MCF 10A (cell line): ENCODE data around the gene MANSC1. TPM values are rescaled to one million over a fixed set of nuclear protein-coding genes. Genes with fewer than 3 reads are reported as not detected.

Experiments
- BruUV-seq: library from RNA; stranded (reverse); fragments of 400-500 nt; replicated peaks from 2 replicates; lab custom pipeline; 2021; lab: Mats Ljungman, UMichigan
- CTCF ChIA-PET: fragments of 300-600 bp; sonication (Branson Sonifier 250); formaldehyde crosslinking; extraction: SDS; loops from one replicate; lab custom pipeline; 2021; ENCODE audit warnings: antibody characterized with exemption, inconsistent platforms; lab: Yijun Ruan, JAX
- POLR2A ChIA-PET: fragments of 300-600, 350-650 bp; sonication (Branson Sonifier 250); formaldehyde crosslinking; extraction: SDS; loops from one replicate; lab custom pipeline; 2020; ENCODE audit warnings: antibody characterized with exemption, inconsistent platforms; lab: Yijun Ruan, JAX
- DNase-seq: peaks from one replicate; pipeline ENCODE4 v3.0.0-alpha.2; 2018; ENCODE audit not compliant: unreplicated experiment
- H3K27ac Mint-ChIP-seq: one replicate; pipeline ENCODE4 v1.8.0; 2022; ENCODE audit warnings: mild to moderate bottlenecking, low read depth, mixed read lengths; ENCODE audit not compliant: unreplicated experiment
- H3K27me3 Mint-ChIP-seq: one replicate; pipeline ENCODE4 v1.8.0; 2022; ENCODE audit warnings: mixed read lengths; ENCODE audit not compliant: insufficient read depth, unreplicated experiment
- H3K36me3 Mint-ChIP-seq: one replicate; pipeline ENCODE4 v1.8.0; 2022; ENCODE audit warnings: mild to moderate bottlenecking, moderate library complexity, mixed read lengths; ENCODE audit not compliant: insufficient read depth, unreplicated experiment
- H3K4me1 Mint-ChIP-seq: one replicate; pipeline ENCODE4 v1.8.0; 2022; ENCODE audit warnings: mixed read lengths; ENCODE audit not compliant: insufficient read depth, unreplicated experiment
- H3K4me3 Mint-ChIP-seq: one replicate; pipeline ENCODE4 v1.8.0; 2022; ENCODE audit warnings: mild to moderate bottlenecking, moderate library complexity, mixed read lengths; ENCODE audit not compliant: unreplicated experiment
- H3K9me3 Mint-ChIP-seq: one replicate; pipeline ENCODE4 v1.8.0; 2022; ENCODE audit warnings: mixed read lengths; ENCODE audit not compliant: unreplicated experiment
- CTCF ChIP-seq: fragments of 200-600 bp; IDR thresholded peaks from one replicate; pipeline ENCODE4 v1.8.0; 2022; ENCODE audit warnings: antibody characterized with exemption, mild to moderate bottlenecking; ENCODE audit not compliant: unreplicated experiment
- intact Hi-C: fragments of 100-400 bp; cut with micrococcal nuclease; formaldehyde crosslinking; loops from 2 replicates; pipeline ENCODE4 v1.14.1; 2022
- total RNA-seq: library from RNA; stranded (reverse); gene quantifications from 2 replicates; pipeline ENCODE4 v1.2.3, GENCODE V29; 2022

Gene MANSC1
- total RNA-seq, 1 experiment from 2014 or later, result 10.1 TPM

DNA sequence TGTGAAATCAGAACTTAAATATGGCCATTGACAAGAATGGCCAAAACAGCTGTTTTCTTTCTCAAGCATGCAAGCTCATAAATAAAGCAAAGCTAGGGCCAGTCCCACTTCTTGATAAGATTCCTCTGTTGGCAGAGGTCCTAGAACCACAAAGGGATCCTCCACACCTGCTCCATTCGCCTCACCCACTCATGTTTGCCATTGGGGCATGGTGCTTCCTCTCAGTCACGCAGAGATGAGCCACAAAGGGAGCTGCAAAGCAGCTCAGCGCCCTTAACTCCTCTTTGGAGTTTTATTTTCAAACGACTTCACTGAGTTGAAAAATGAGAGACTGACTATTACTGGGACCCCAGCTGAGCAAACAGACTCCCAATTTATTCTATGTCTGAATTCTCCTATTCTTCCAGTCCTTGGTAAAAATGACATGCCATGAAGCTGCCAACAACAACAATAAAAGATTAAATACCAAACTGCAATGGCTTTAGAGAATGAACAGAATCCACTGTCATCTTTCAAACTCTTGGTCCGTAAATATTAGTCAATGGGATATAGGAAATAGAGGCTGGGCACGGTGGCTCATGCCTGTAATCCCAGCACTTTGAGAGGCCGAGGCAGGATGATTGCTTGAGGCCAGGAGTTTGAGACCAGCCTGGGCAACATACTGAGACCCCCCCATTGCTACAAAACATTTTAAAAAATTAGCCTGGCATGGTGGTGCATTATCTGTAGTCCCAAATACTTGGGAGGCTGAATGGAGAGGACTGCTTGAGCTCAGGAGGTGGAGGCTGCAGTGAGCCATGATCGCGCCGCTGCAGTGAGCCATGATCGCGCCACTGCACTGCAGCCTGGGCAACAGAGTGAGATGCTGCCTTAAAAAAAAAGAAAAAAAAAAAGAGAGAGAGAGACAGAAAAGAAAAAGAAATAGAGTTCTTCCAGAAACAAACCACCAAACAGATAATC lies 16.4 kb downstream of the MANSC1 start:
- no TSS peak for BruUV-seq
- intact Hi-C loops, result loop anchor here (1.0 kb wide), 1 partner anchor 252 kb away; no protein-coding TSS in a partner anchor
- Mint-ChIP-seq H3K27ac (peak overlapping the region; percentile 84), H3K36me3 (peaks cover 19% of the 10 kb centered on the region), H3K27me3 (no peaks in the 10 kb centered on the region), H3K4me1 (peaks cover 31% of the 10 kb centered on the region), H3K9me3 (no peaks in the 10 kb centered on the region), H3K4me3 (no peak overlapping the region)
- no peak for TF ChIP-seq CTCF
- CTCF ChIA-PET, result interaction anchor here (0.6 to 3.3 kb wide), 18 partner anchors 9 to 753 kb away, joined by 3 to 12 read pairs (median 3); partner anchors contain the start of gene MANSC1
- POLR2A ChIA-PET, result interaction anchor here (1.2 kb wide), 1 partner anchor 24 kb away, joined by 7 read pairs; no protein-coding TSS in a partner anchor
- DNase-seq, result no peak

DNA sequence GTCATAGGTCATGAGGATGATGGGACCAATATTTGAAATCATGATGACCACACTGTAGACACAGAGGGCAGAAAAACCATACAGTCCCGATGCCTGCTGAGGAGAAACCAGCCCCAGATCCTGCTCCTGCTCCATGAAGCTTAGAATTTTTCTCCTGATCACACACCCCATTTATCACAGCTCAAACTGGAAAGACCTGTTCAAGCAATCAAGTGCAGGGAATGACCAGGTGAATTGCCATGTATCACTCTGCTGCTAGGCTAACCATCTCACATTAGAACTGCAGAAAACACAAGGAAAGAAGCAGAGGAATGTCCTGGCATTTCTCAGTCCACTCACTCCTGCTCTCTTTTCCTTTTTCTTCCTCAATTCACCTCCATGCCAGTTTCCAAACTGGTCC lies 18.1 kb downstream of the MANSC1 start:
- peaks cover 34% of the 10 kb centered on the region for H3K4me1 Mint-ChIP-seq
- BruUV-seq, result no TSS peak
- POLR2A ChIA-PET, result no interaction called here
- no peak overlapping the region for H3K4me3 Mint-ChIP-seq
- CTCF ChIA-PET, result interaction anchor here (0.5 to 1.4 kb wide), 4 partner anchors 46 to 293 kb away, joined by 3 to 6 read pairs (median 4); no protein-coding TSS in a partner anchor
- no peaks in the 10 kb centered on the region for H3K9me3 Mint-ChIP-seq
- intact Hi-C loops, result no loop called here
- H3K27ac Mint-ChIP-seq, result no peak overlapping the region
- H3K27me3 Mint-ChIP-seq, result no peaks in the 10 kb centered on the region
- TF ChIP-seq CTCF, result no peak
- peaks cover 19% of the 10 kb centered on the region for H3K36me3 Mint-ChIP-seq
- DNase-seq, result no peak

DNA sequence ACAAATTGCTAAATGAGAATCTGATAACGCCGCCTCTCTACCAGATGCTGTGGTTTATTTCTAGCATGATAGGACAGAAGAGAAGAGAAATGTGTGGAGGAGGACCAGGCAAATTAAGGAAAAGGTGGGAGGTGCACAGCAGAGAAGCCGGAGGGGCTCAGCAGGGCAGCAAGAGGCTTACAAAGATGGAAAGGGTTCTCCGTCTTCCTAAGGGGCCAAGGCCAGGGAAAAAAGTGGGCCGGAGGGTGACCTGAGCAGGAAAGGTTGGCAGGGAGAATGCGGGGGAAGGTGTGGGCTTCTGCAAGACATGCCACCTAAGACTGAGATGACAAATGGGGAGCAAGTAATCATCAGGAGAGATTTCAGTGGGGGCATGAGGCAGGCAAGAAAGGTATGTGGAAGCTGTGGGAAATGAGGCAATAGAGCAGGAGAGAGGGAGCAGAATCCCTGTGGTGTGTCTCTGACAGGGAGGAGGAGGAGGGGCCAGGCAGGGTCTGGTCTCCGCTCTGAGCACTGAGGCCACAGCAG lies 18.7 kb downstream of the MANSC1 start:
- H3K4me1 Mint-ChIP-seq, result peaks cover 34% of the 10 kb centered on the region
- no peaks in the 10 kb centered on the region for H3K27me3 Mint-ChIP-seq
- TF ChIP-seq CTCF, result no peak
- H3K27ac Mint-ChIP-seq, result no peak overlapping the region
- no peaks in the 10 kb centered on the region for H3K9me3 Mint-ChIP-seq
- intact Hi-C loops, result no loop called here
- POLR2A ChIA-PET, result no interaction called here
- DNase-seq, result no peak
- CTCF ChIA-PET, result interaction anchor here (0.5 to 1.6 kb wide), 5 partner anchors 21 to 295 kb away, joined by 3 to 6 read pairs (median 5); no protein-coding TSS in a partner anchor
- no TSS peak for BruUV-seq
- H3K36me3 Mint-ChIP-seq, result peaks cover 19% of the 10 kb centered on the region
- H3K4me3 Mint-ChIP-seq, result no peak overlapping the region

GRCh38 chr12:12327802-12328201 lies 22.2 kb downstream of the MANSC1 start:
- TF ChIP-seq CTCF, result peak; percentile 59
- H3K36me3 Mint-ChIP-seq, result peaks cover 10% of the 10 kb centered on the region
- H3K27ac Mint-ChIP-seq, result no peak overlapping the region
- no TSS peak for BruUV-seq
- intact Hi-C loops, result loop anchor here (1.0 to 10.0 kb wide), 4 partner anchors 61 to 773 kb away; partner anchors contain the start of gene LRP6
- no peaks in the 10 kb centered on the region for H3K9me3 Mint-ChIP-seq
- ChIA-PET POLR2A (interaction anchor here (0.6 to 1.3 kb wide), 2 partner anchors 30 to 179 kb away, joined by 3 read pairs; no protein-coding TSS in a partner anchor), CTCF (interaction anchor here (0.6 to 6.4 kb wide), 45 partner anchors 8 to 773 kb away, joined by 3 to 51 read pairs (median 4); partner anchors contain the start of genes BCL2L14 and MANSC1)
- H3K4me1 Mint-ChIP-seq, result peaks cover 6% of the 10 kb centered on the region
- H3K4me3 Mint-ChIP-seq, result no peak overlapping the region
- peak; percentile 66 for DNase-seq
- no peaks in the 10 kb centered on the region for H3K27me3 Mint-ChIP-seq
